SK-N-SH (cell line): Measurements from ENCODE around the gene TRIM5. TPM values are rescaled to one million over a fixed set of nuclear protein-coding genes. Genes with fewer than 3 reads are reported as not detected.

Experiments used
- CTCF ChIA-PET: fragments of 300-600, 350-600 bp; formaldehyde crosslinking; extraction: SDS; loops from one replicate; lab custom pipeline; 2021; lab: Yijun Ruan, JAX
- POLR2A ChIA-PET: fragments of 350-600 bp; sonication (Branson Sonifier 250); formaldehyde crosslinking; extraction: SDS; loops from one replicate; lab custom pipeline; 2020; ENCODE audit warnings: antibody characterized with exemption, inconsistent platforms; lab: Yijun Ruan, JAX
- DNase-seq: peaks from one replicate; pipeline ENCODE4 v3.0.0; 2012
- H2AFZ ChIP-seq: fragments of 200-600 bp; sonication (generic); 2 replicates; pipeline ENCODE4 v1.8.1; 2016; ENCODE audit warnings: antibody characterized with exemption, mild to moderate bottlenecking, low read depth
- H3F3A ChIP-seq: fragments of 200-600 bp; sonication (generic); replicated peaks from 2 replicates; pipeline ENCODE3; 2016; ENCODE audit warnings: antibody characterized with exemption, mild to moderate bottlenecking; ENCODE audit not compliant: insufficient read depth
- H3K27ac ChIP-seq, 2 experiments: fragments of 200-500 bp in 1 of 2; fragments of 200-600 bp in 1 of 2; sonication (Bioruptor generic) in 1 of 2; sonication (generic), shearing (Covaris generic) in 1 of 2; 2 replicates each; pipeline versions ENCODE4 v1.5.1 to v1.6.1; 2014 to 2016; ENCODE audit warnings: low read depth in 2 of 2, inconsistent platforms in 1 of 2, low read length in 1 of 2, mild to moderate bottlenecking in 1 of 2, mixed read lengths in 1 of 2
- H3K27me3 ChIP-seq: fragments of 200-600 bp; sonication (generic), shearing (Covaris generic); 2 replicates; pipeline ENCODE4 v1.6.1; 2016; ENCODE audit warnings: mixed run types; ENCODE audit not compliant: insufficient read depth
- H3K36me3 ChIP-seq, 2 experiments: fragments of 200-500 bp in 1 of 2; fragments of 200-600 bp in 1 of 2; sonication (Bioruptor generic) in 1 of 2; sonication (generic) in 1 of 2; replicated peaks in 1 of 2; 2 replicates each; pipeline versions ENCODE3 to v1.5.1; 2014 to 2016; ENCODE audit warnings: low read length in 1 of 2, mild to moderate bottlenecking in 1 of 2; ENCODE audit not compliant: insufficient read depth in 2 of 2, control insufficient read depth in 1 of 2
- H3K4me1 ChIP-seq, 2 experiments: fragments of 200-500 bp in 1 of 2; fragments of 200-600 bp in 1 of 2; sonication (Bioruptor generic) in 1 of 2; sonication (generic), shearing (Covaris generic) in 1 of 2; 2 replicates each; pipeline versions ENCODE4 v1.5.1 to v1.6.1; 2014 to 2016; ENCODE audit warnings: low read depth in 1 of 2, low read length in 1 of 2, mixed run types in 1 of 2; ENCODE audit not compliant: insufficient read depth in 2 of 2, control insufficient read depth in 1 of 2
- H3K4me2 ChIP-seq: fragments of 200-600 bp; sonication (generic), shearing (Covaris generic); 2 replicates; pipeline ENCODE4 v1.6.1; 2017; ENCODE audit warnings: mixed run types
- H3K4me3 ChIP-seq, 2 experiments: fragments of 200-500 bp in 1 of 2; fragments of 200-600 bp in 1 of 2; sonication (Bioruptor generic) in 1 of 2; sonication (generic), shearing (Covaris generic) in 1 of 2; 2 replicates each; pipeline versions ENCODE4 v1.5.1 to v1.8.1; 2014 to 2016; ENCODE audit warnings: low read depth in 2 of 2, inconsistent platforms in 1 of 2, low read length in 1 of 2, mild to moderate bottlenecking in 1 of 2, mixed read lengths in 1 of 2, moderate library complexity in 1 of 2
- H3K79me2 ChIP-seq: fragments of 200-600 bp; sonication (generic); 2 replicates; pipeline ENCODE4 v1.8.1; 2017; ENCODE audit warnings: mild to moderate bottlenecking; ENCODE audit not compliant: insufficient read depth
- H3K9ac ChIP-seq: fragments of 200-600 bp; sonication (generic); 2 replicates; pipeline ENCODE4 v1.6.1; 2017; ENCODE audit warnings: mixed run types
- H3K9me2 ChIP-seq: fragments of 200-600 bp; sonication (generic); 2 replicates; pipeline ENCODE4 v1.6.1; 2017; ENCODE audit warnings: mixed run types
- H3K9me3 ChIP-seq: fragments of 200-600 bp; sonication (generic); 2 replicates; pipeline ENCODE4 v1.6.1; 2017; ENCODE audit warnings: mixed run types, mild to moderate bottlenecking, moderate library complexity
- H4K20me1 ChIP-seq: fragments of 200-600 bp; sonication (generic); 2 replicates; pipeline ENCODE4 v1.6.1; 2017; ENCODE audit warnings: mild to moderate bottlenecking, mixed run types; ENCODE audit not compliant: insufficient read depth
- CHD2 ChIP-seq: fragments of 150-350 bp; IDR thresholded peaks from 2 replicates; pipeline ENCODE4 v1.6.1; 2018; ENCODE audit warnings: low read length; ENCODE audit not compliant: partially characterized antibody
- ELF1 ChIP-seq: IDR thresholded peaks from 2 replicates; pipeline ENCODE4 v1.4.0; 2012
- EP300 ChIP-seq, 2 experiments: IDR thresholded peaks; 2 replicates each; pipeline versions ENCODE4 v1.4.0 to v1.6.1; 2012; ENCODE audit warnings: borderline replicate concordance in 1 of 2, low read depth in 1 of 2, low read length in 1 of 2
- FOSL2 ChIP-seq: IDR thresholded peaks from 2 replicates; pipeline ENCODE4 v1.4.0; 2012; ENCODE audit warnings: low read depth, mild to moderate bottlenecking, moderate library complexity, borderline replicate concordance
- GABPA ChIP-seq: IDR thresholded peaks from 2 replicates; pipeline ENCODE4 v1.4.0; 2012; ENCODE audit warnings: low read depth, mild to moderate bottlenecking
- JUND ChIP-seq: IDR thresholded peaks from 2 replicates; pipeline ENCODE4 v1.4.0; 2012
- MEF2A ChIP-seq: IDR thresholded peaks from 2 replicates; pipeline ENCODE4 v1.4.0; 2012; ENCODE audit warnings: low read depth, borderline replicate concordance
- MXI1 ChIP-seq: IDR thresholded peaks from 2 replicates; pipeline ENCODE4 v1.6.1; 2012; ENCODE audit warnings: mild to moderate bottlenecking, low read depth, low read length, improper control_type of control experiment
- NFIC ChIP-seq: IDR thresholded peaks from 2 replicates; pipeline ENCODE4 v1.4.0; 2012; ENCODE audit warnings: borderline replicate concordance
- NRF1 ChIP-seq: IDR thresholded peaks from 2 replicates; pipeline ENCODE4 v1.6.1; 2012; ENCODE audit warnings: low read depth, mild to moderate bottlenecking, low read length
- PBX3 ChIP-seq: IDR thresholded peaks from 2 replicates; pipeline ENCODE4; 2012
- POLR2AphosphoS5 ChIP-seq: IDR thresholded peaks from 2 replicates; pipeline ENCODE4 v1.6.1; 2012; ENCODE audit warnings: low read depth, low read length
- RCOR1 ChIP-seq: fragments of 150-350 bp; IDR thresholded peaks from 2 replicates; pipeline ENCODE4 v1.6.1; 2017; ENCODE audit warnings: antibody characterized with exemption, low read length
- REST ChIP-seq: IDR thresholded peaks from 2 replicates; pipeline ENCODE4 v1.6.1; 2012; ENCODE audit warnings: mild to moderate bottlenecking, low read depth, low read length, moderate library complexity
- RFX5 ChIP-seq: IDR thresholded peaks from 2 replicates; pipeline ENCODE4 v1.6.1; 2012; ENCODE audit warnings: mild to moderate bottlenecking, improper control_type of control experiment, low read length
- RXRA ChIP-seq: IDR thresholded peaks from 2 replicates; pipeline ENCODE4 v1.4.0; 2012; ENCODE audit warnings: low read depth, mild to moderate bottlenecking, borderline replicate concordance
- SMC3 ChIP-seq: IDR thresholded peaks from 2 replicates; pipeline ENCODE4 v1.6.1; 2012; ENCODE audit warnings: low read depth, low read length, improper control_type of control experiment
- TAF1 ChIP-seq: IDR thresholded peaks from 2 replicates; pipeline ENCODE4 v1.6.1; 2012; ENCODE audit warnings: low read depth, mild to moderate bottlenecking, low read length, moderate library complexity, borderline replicate concordance
- TEAD4 ChIP-seq: IDR thresholded peaks from 2 replicates; pipeline ENCODE4 v1.4.0; 2012; ENCODE audit warnings: mild to moderate bottlenecking, borderline replicate concordance; ENCODE audit not compliant: insufficient read depth
- USF2 ChIP-seq: fragments of 150-350 bp; IDR thresholded peaks from 2 replicates; pipeline ENCODE4 v1.6.1; 2017; ENCODE audit warnings: antibody characterized with exemption, low read length, low read depth, borderline replicate concordance
- YY1 ChIP-seq: IDR thresholded peaks from 2 replicates; pipeline ENCODE4 v1.4.0; 2012; ENCODE audit warnings: low read depth, mild to moderate bottlenecking
- WGBS: methylation state at CpG from one replicate; pipeline ENCODE4 v1.1.6; 2017; ENCODE audit warnings: low lambda C conversion rate; 5-methylcytosine and 5-hydroxymethylcytosine counted together
- polyA plus RNA-seq, 3 experiments: library from polyadenylated mRNA; depleted of rRNA; stranded (reverse); fragments of >200 nt; gene quantifications; 2 replicates each; pipeline ENCODE4 v1.2.3, GENCODE V29; 2012

Gene TRIM5
- polyA plus RNA-seq, 1 of the 3 experiments (the other 2 are of a cell fraction), result 22.9 TPM

GRCh38 chr11:5665746-5666401 lies 19.0 kb downstream of the TRIM5 start:
- Histone ChIP-seq H3K4me2 (no peak overlapping the region), H2AFZ (no peak overlapping the region), H3K27me3 (no peaks in the 10 kb centered on the region), H3K9ac (no peak overlapping the region), H3F3A (no peaks in the 10 kb centered on the region), H3K27ac (no peak overlapping the region), H3K9me2 (no peaks in the 10 kb centered on the region), H3K36me3 (peaks cover 11 to 60% of the 10 kb centered on the region in 2 experiments), H3K4me3 (no peak overlapping the region), H3K9me3 (no peaks in the 10 kb centered on the region), H4K20me1 (no peaks in the 10 kb centered on the region), H3K79me2 (no peaks in the 10 kb centered on the region), H3K4me1 (no peaks in the 10 kb centered on the region)
- no peak for DNase-seq
- ChIA-PET CTCF (no interaction called here), POLR2A (no interaction called here)
- TF ChIP-seq TAF1 (no peak), NRF1 (no peak)
- 76% methylated on average over 5 of the region's 5 CpGs for whole genome bisulfite sequencing

- no peaks in the 10 kb centered on the region for H3K9me3 ChIP-seq
- no peaks in the 10 kb centered on the region for H4K20me1 ChIP-seq
- H2AFZ ChIP-seq, result no peak overlapping the region
- CTCF ChIA-PET, result no interaction called here
- peaks cover 11 to 54% of the 10 kb centered on the region in 2 experiments for H3K36me3 ChIP-seq
- no peak overlapping the region for H3K4me3 ChIP-seq
- H3K79me2 ChIP-seq, result no peaks in the 10 kb centered on the region
- no peaks in the 10 kb centered on the region for H3K27me3 ChIP-seq
- no peak for DNase-seq
- POLR2A ChIA-PET, result no interaction called here
- whole genome bisulfite sequencing, result 85% methylated on average over 4 of the region's 4 CpGs
- H3K9me2 ChIP-seq, result no peaks in the 10 kb centered on the region
- H3K27ac ChIP-seq, result no peak overlapping the region
- H3K4me2 ChIP-seq, result no peak overlapping the region
- no peaks in the 10 kb centered on the region for H3K4me1 ChIP-seq
- no peak for TF ChIP-seq REST
- no peak for TF ChIP-seq MEF2A
- no peak for TF ChIP-seq RFX5
- TF ChIP-seq NRF1, result no peak
- TF ChIP-seq RCOR1, result no peak
- no peak for TF ChIP-seq EP300 (IDR thresholded peaks at IDR 0.05; ENCODE audit: borderline replicate concordance in 1 of 2, low read depth in 1 of 2, low read length in 1 of 2)
- TF ChIP-seq FOSL2, result no peak
- no peak for TF ChIP-seq CHD2
- no peak for TF ChIP-seq YY1
- TF ChIP-seq SMC3, result no peak
- no peak for TF ChIP-seq POLR2AphosphoS5
- no peak for TF ChIP-seq ELF1
- no peak for TF ChIP-seq PBX3
- TF ChIP-seq MXI1, result no peak
- TF ChIP-seq NFIC, result no peak
- TF ChIP-seq JUND, result no peak
- no peak for TF ChIP-seq USF2
- TF ChIP-seq GABPA, result no peak
- TF ChIP-seq TEAD4, result no peak
- TF ChIP-seq RXRA, result no peak
- H3F3A ChIP-seq, result no peaks in the 10 kb centered on the region
- no peak overlapping the region for H3K9ac ChIP-seq
These were observed 19.8 kb downstream of the TRIM5 start for GRCh38 chr11:5665051-5665570.
